Measurements from ENCODE around the gene COX14.

Gene COX14

GRCh38 chr12:50110127-50110761 is 1.8 kb upstream of the COX14 start:
- DNase-seq = peak; percentile 64
- peak overlapping the region; percentile 95 to 98 for H3K4me3 Mint-ChIP-seq

GRCh38 chr12:50110762-50111351 is 1.2 kb upstream of the COX14 start:
- Mint-ChIP-seq H3K36me3 (peaks cover 16 to 29% of the 10 kb centered on the region in 2 donors), H3K4me3 (peak overlapping the region; percentile 95 to 98), H3K27me3 (no peaks in the 10 kb centered on the region), H3K9me3 (no peaks in the 10 kb centered on the region), H3K27ac (peak overlapping the region; percentile 98), H3K4me1 (peaks cover 37 to 59% of the 10 kb centered on the region in 2 donors)
- peak; percentile 83 for DNase-seq
- ATAC-seq (replicated peaks) = peak; percentile 44 to 47

More at GRCh38 chr12:50110127-50110761, 1.8 kb upstream of the COX14 start:
- peak; percentile 36 to 40 for ATAC-seq (replicated peaks)
- H3K27me3 Mint-ChIP-seq = no peaks in the 10 kb centered on the region
- H3K27ac Mint-ChIP-seq = peak overlapping the region; percentile 98
- H3K4me1 Mint-ChIP-seq = peaks cover 34 to 59% of the 10 kb centered on the region in 2 donors
- H3K9me3 Mint-ChIP-seq = no peaks in the 10 kb centered on the region
- H3K36me3 Mint-ChIP-seq = peaks cover 16 to 28% of the 10 kb centered on the region in 2 donors

GRCh38 chr12:50111395-50111692 is 692 bp upstream of the COX14 start:
- peaks cover 37 to 61% of the 10 kb centered on the region in 2 donors for H3K4me1 Mint-ChIP-seq
- peak overlapping the region; percentile 98 for H3K27ac Mint-ChIP-seq
- H3K4me3 Mint-ChIP-seq = peak overlapping the region; percentile 95 to 98
- H3K27me3 Mint-ChIP-seq = no peaks in the 10 kb centered on the region
- ATAC-seq (replicated peaks) (peak; percentile 1 to 2), DNase-seq (no peak)
- peaks cover 17 to 27% of the 10 kb centered on the region in 2 donors for H3K36me3 Mint-ChIP-seq
- no peaks in the 10 kb centered on the region for H3K9me3 Mint-ChIP-seq

- no peak for ATAC-seq (replicated peaks)
- Mint-ChIP-seq H3K4me1 (peaks cover 36 to 72% of the 10 kb centered on the region in 2 donors), H3K27ac (peak overlapping the region; percentile 98), H3K9me3 (no peaks in the 10 kb centered on the region), H3K4me3 (peak overlapping the region; percentile 95 to 98), H3K27me3 (no peaks in the 10 kb centered on the region), H3K36me3 (peaks cover 14 to 24% of the 10 kb centered on the region in 2 donors)
- DNase-seq = no peak
Observed at GRCh38 chr12:50112456-50113218, 601 bp downstream of the COX14 start.

- peaks cover 18 to 50% of the 10 kb centered on the region in 2 donors for H3K4me1 Mint-ChIP-seq
- no peak overlapping the region for H3K4me3 Mint-ChIP-seq
- H3K9me3 Mint-ChIP-seq = no peaks in the 10 kb centered on the region
- H3K27ac Mint-ChIP-seq = no peak overlapping the region
- ATAC-seq (replicated peaks) (no peak), DNase-seq (no peak)
- no peaks in the 10 kb centered on the region for H3K27me3 Mint-ChIP-seq
- peaks cover 24 to 36% of the 10 kb centered on the region in 2 donors for H3K36me3 Mint-ChIP-seq
Observed at GRCh38 chr12:50117057-50117622, 5.1 kb downstream of the COX14 start.

- DNase-seq (no peak), ATAC-seq (replicated peaks) (no peak)
- Mint-ChIP-seq H3K4me1 (peaks cover 16 to 43% of the 10 kb centered on the region in 2 donors), H3K9me3 (no peaks in the 10 kb centered on the region), H3K27ac (no peak overlapping the region), H3K4me3 (no peak overlapping the region), H3K27me3 (no peaks in the 10 kb centered on the region), H3K36me3 (peaks cover 30 to 44% of the 10 kb centered on the region in 2 donors)
Observed at GRCh38 chr12:50119387-50119786, 7.4 kb downstream of the COX14 start.

- Mint-ChIP-seq H3K9me3 (no peaks in the 10 kb centered on the region), H3K4me3 (no peak overlapping the region), H3K36me3 (peaks cover 32 to 42% of the 10 kb centered on the region in 2 donors), H3K27me3 (no peaks in the 10 kb centered on the region), H3K4me1 (peaks cover 17 to 47% of the 10 kb centered on the region in 2 donors), H3K27ac (no peak overlapping the region)
- ATAC-seq (replicated peaks) (no peak), DNase-seq (no peak)
Observed at GRCh38 chr12:50120521-50120920, 8.5 kb downstream of the COX14 start.

GRCh38 chr12:50120953-50121352 is 8.9 kb downstream of the COX14 start:
- Mint-ChIP-seq H3K4me1 (peaks cover 17 to 47% of the 10 kb centered on the region in 2 donors), H3K9me3 (no peaks in the 10 kb centered on the region), H3K4me3 (no peak overlapping the region), H3K27ac (no peak overlapping the region), H3K36me3 (peaks cover 28 to 38% of the 10 kb centered on the region in 2 donors), H3K27me3 (no peaks in the 10 kb centered on the region)
- DNase-seq = no peak
- no peak for ATAC-seq (replicated peaks)

- no peaks in the 10 kb centered on the region for H3K27me3 Mint-ChIP-seq
- peaks cover 15 to 41% of the 10 kb centered on the region in 2 donors for H3K4me1 Mint-ChIP-seq
- no peak for ATAC-seq (replicated peaks)
- H3K4me3 Mint-ChIP-seq = no peak overlapping the region
- H3K36me3 Mint-ChIP-seq = peaks cover 26 to 36% of the 10 kb centered on the region in 2 donors
- no peak overlapping the region for H3K27ac Mint-ChIP-seq
- no peak for DNase-seq
- no peaks in the 10 kb centered on the region for H3K9me3 Mint-ChIP-seq
Observed at GRCh38 chr12:50121641-50122040, 9.6 kb downstream of the COX14 start.

GRCh38 chr12:50123203-50123602 is 11.2 kb downstream of the COX14 start:
- Mint-ChIP-seq H3K4me1 (peaks cover 17 to 34% of the 10 kb centered on the region in 2 donors), H3K9me3 (no peaks in the 10 kb centered on the region), H3K27me3 (no peaks in the 10 kb centered on the region), H3K4me3 (no peak overlapping the region), H3K27ac (no peak overlapping the region), H3K36me3 (peaks cover 33 to 45% of the 10 kb centered on the region in 2 donors)
- ATAC-seq (replicated peaks) (no peak), DNase-seq (no peak)

GRCh38 chr12:50127546-50127945 is 15.5 kb downstream of the COX14 start:
- DNase-seq (no peak), ATAC-seq (replicated peaks) (no peak)
- Mint-ChIP-seq H3K36me3 (peaks cover 45 to 58% of the 10 kb centered on the region in 2 donors), H3K27ac (peak overlapping the region; percentile 62), H3K9me3 (no peaks in the 10 kb centered on the region), H3K4me3 (no peak overlapping the region), H3K27me3 (no peaks in the 10 kb centered on the region), H3K4me1 (peaks cover 14 to 45% of the 10 kb centered on the region in 2 donors)

GRCh38 chr12:50129290-50129689 is 17.3 kb downstream of the COX14 start:
- H3K36me3 Mint-ChIP-seq = peaks cover 52 to 62% of the 10 kb centered on the region in 2 donors
- no peak overlapping the region for H3K4me3 Mint-ChIP-seq
- peak overlapping the region; percentile 79 for H3K27ac Mint-ChIP-seq

GRCh38 chr12:50132505-50133135 is 20.6 kb downstream of the COX14 start:
- H3K4me1 Mint-ChIP-seq = peaks cover 10 to 31% of the 10 kb centered on the region in 2 donors
- DNase-seq (no peak), ATAC-seq (replicated peaks) (no peak)
- no peak overlapping the region for H3K4me3 Mint-ChIP-seq
- H3K27me3 Mint-ChIP-seq = no peaks in the 10 kb centered on the region
- peak overlapping the region; percentile 33 for H3K27ac Mint-ChIP-seq
- no peaks in the 10 kb centered on the region for H3K9me3 Mint-ChIP-seq
- H3K36me3 Mint-ChIP-seq = peaks cover 58 to 70% of the 10 kb centered on the region in 2 donors

More at GRCh38 chr12:50129290-50129689, 17.3 kb downstream of the COX14 start:
- peaks cover 18 to 49% of the 10 kb centered on the region in 2 donors for H3K4me1 Mint-ChIP-seq
- no peaks in the 10 kb centered on the region for H3K27me3 Mint-ChIP-seq
- DNase-seq (no peak), ATAC-seq (replicated peaks) (peak; percentile 65 to 73)
- no peaks in the 10 kb centered on the region for H3K9me3 Mint-ChIP-seq

GRCh38 chr12:50142993-50143392 is 31.0 kb downstream of the COX14 start:
- H3K36me3 Mint-ChIP-seq = peaks cover 8 to 18% of the 10 kb centered on the region in 2 donors
- H3K27me3 Mint-ChIP-seq = no peaks in the 10 kb centered on the region
- no peaks in the 10 kb centered on the region for H3K9me3 Mint-ChIP-seq
- no peak overlapping the region for H3K27ac Mint-ChIP-seq
- no peak for DNase-seq
- H3K4me1 Mint-ChIP-seq = peaks cover 0 to 2% of the 10 kb centered on the region in 2 donors
- H3K4me3 Mint-ChIP-seq = no peak overlapping the region
- ATAC-seq (replicated peaks) = no peak
